Measurements from ENCODE around the gene EME1. TPM values are rescaled to one million over a fixed set of nuclear protein-coding genes. Genes with fewer than 3 reads are reported as not detected.

The EME1 gene
- total and polyA plus RNA-seq, 2 of the 8 experiments (the other 6 are each of a cell fraction or from before 2014, with no cell fraction given): 13.9 to 16.3 TPM

DNA sequence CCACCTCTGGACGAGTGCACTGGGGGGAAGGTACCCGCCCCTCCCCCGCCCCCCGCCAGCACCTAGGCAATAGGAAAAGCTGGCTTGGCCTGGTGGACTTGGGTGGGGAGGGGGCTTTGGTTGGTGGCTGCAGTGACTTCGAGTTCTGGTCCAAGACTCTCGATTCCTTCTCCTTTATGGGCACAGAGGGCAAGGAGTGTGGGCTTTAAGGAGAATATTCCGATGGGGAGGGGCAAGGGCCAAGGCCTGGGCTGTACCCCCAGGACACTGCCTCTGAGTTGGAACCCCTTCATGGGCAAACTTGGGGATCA is 53.4 kb downstream of the EME1 start:
- Histone ChIP-seq H2AK5ac (ENCODE audit: low read depth, low read length) (no peak overlapping the region), H2BK120ac (replicated peaks; ENCODE audit: low read depth, low read length) (no peak overlapping the region), H3K36me3 (ENCODE audit: control insufficient read depth in 2 of 4, insufficient read depth in 4 of 4, low read length in 3 of 4) (no peaks in the 10 kb centered on the region), H3K4me2 (ENCODE audit: insufficient read depth in 1 of 2, low read depth in 2 of 2, low read length in 2 of 2) (peak overlapping the region; percentile 83 to 86), H4K5ac (ENCODE audit: insufficient read length, low read depth, low read length) (no peak overlapping the region), H4K91ac (replicated peaks; ENCODE audit: insufficient read length, low read length) (peak overlapping the region; percentile 5), H3K23ac (ENCODE audit: insufficient read length) (no peak overlapping the region), H3K9me3 (ENCODE audit: insufficient read depth in 2 of 2, low read depth in 1 of 2, low read length in 1 of 2) (no peaks in the 10 kb centered on the region), H2AFZ (ENCODE audit: low read length) (no peak overlapping the region), H3K56ac (replicated peaks; ENCODE audit: insufficient read length, low read depth, low read length) (no peak overlapping the region), H2BK5ac (ENCODE audit: low read depth, low read length) (0 out of 2 replicates have a peak overlapping the region, but pooled peaks have one; percentile 62), H3K27ac (ENCODE audit: low read depth, low read length) (no peak overlapping the region), H3K23me2 (ENCODE audit: low read depth, low read length) (peaks cover 11% of the 10 kb centered on the region; the same call in 1 of the 2 replicates), H2BK15ac (ENCODE audit: low read length) (no peak overlapping the region; the same call in 1 of the 2 replicates), H2BK20ac (ENCODE audit: low read length) (no peak overlapping the region), H4K20me1 (replicated peaks in 1 of 2; ENCODE audit: control insufficient read depth in 1 of 2, insufficient read depth in 2 of 2, low read length in 2 of 2) (no peaks in the 10 kb centered on the region), H3K9ac (replicated peaks in 1 of 4; ENCODE audit: extremely low read depth in 1 of 4, low read depth in 3 of 4, low read length in 3 of 4) (peak overlapping the region in 1 of 4 experiments; percentile 68; a peak in 3 of 7 replicates), H3K4ac (replicated peaks; ENCODE audit: insufficient read length, low read depth, low read length) (no peak overlapping the region), H3K4me1 (replicated peaks in 1 of 4; ENCODE audit: control insufficient read depth in 3 of 4, insufficient read depth in 4 of 4, low read length in 3 of 4) (peaks cover 6 to 13% (median 10%) of the 10 kb centered on the region in 4 experiments), H3K18ac (ENCODE audit: extremely low read depth, low read length) (peak overlapping the region; percentile 54; the same call in 1 of the 2 replicates), H4K8ac (ENCODE audit: extremely low read depth, insufficient read depth, low read length) (peak overlapping the region; percentile 4), H3K4me3 (ENCODE audit: extremely low read depth in 1 of 4, insufficient read depth in 2 of 4, low read depth in 3 of 4, low read length in 4 of 4) (peak overlapping the region; percentile 55 to 78 (median 68)), H2BK12ac (ENCODE audit: low read depth, low read length) (no peak overlapping the region; the same call in 1 of the 2 replicates), H3K14ac (ENCODE audit: insufficient read length) (no peak overlapping the region), H3K79me1 (ENCODE audit: low read depth, low read length) (no peaks in the 10 kb centered on the region), H3K79me2 (ENCODE audit: control insufficient read depth in 1 of 2, insufficient read depth in 2 of 2, low read length in 2 of 2) (no peaks in the 10 kb centered on the region), H3K27me3 (replicated peaks in 1 of 4; ENCODE audit: control insufficient read depth in 3 of 4, extremely low read depth in 1 of 4, insufficient read depth in 3 of 4, low read length in 3 of 4) (peaks cover 0 to 2% (median 0%) of the 10 kb centered on the region in 4 experiments; a peak in 3 of 7 replicates)
- 7% methylated on average over 4 of the region's 7 CpGs; no CpG with 5 or more reads in 1 of the 2 experiments for WGBS, 2 experiments (ENCODE audit: extremely low coverage in 1 of 2, insufficient coverage in 1 of 2, insufficient read length in 1 of 2, insufficient replicate concordance in 2 of 2, low coverage in 1 of 2, low lambda C conversion rate in 2 of 2, missing lambda C conversion rate in 1 of 2)
- DNase-seq (ENCODE audit: low read depth in 1 of 2, low spot score in 2 of 2) (no peak), FAIRE-seq (no peak)
- ChIA-PET CTCF (ENCODE audit: partially characterized antibody) (interaction anchor here (0.9 to 8.3 kb wide), 7 partner anchors 10 to 225 kb away, joined by 3 to 87 read pairs (median 5); partner anchors contain the start of genes COL1A1 and LRRC59), POLR2A (ENCODE audit: partially characterized antibody) (interaction anchor here (0.6 to 2.2 kb wide), 8 partner anchors 11 to 509 kb away, joined by 3 to 12 read pairs (median 4); partner anchors contain the start of gene LRRC59)
- TF ChIP-seq KDM1A (IDR thresholded peaks at IDR 0.05; ENCODE audit: borderline replicate concordance, low read length): no peak
- TF ChIP-seq RAD21 (IDR thresholded peaks at IDR 0.05 in 1 of 2, conservative IDR thresholded peaks at IDR 0.05 in 1 of 2; ENCODE audit: low read depth in 2 of 2, low read length in 2 of 2): no peak
- TF ChIP-seq MAFK (IDR thresholded peaks at IDR 0.05; ENCODE audit: low read depth, low read length): no peak
- no peak for TF ChIP-seq SIX5 (IDR thresholded peaks at IDR 0.05; ENCODE audit: low read depth, low read length)
- TF ChIP-seq CHD2 (IDR thresholded peaks at IDR 0.05; ENCODE audit: low read length): no peak
- TF ChIP-seq, protein P1, sequence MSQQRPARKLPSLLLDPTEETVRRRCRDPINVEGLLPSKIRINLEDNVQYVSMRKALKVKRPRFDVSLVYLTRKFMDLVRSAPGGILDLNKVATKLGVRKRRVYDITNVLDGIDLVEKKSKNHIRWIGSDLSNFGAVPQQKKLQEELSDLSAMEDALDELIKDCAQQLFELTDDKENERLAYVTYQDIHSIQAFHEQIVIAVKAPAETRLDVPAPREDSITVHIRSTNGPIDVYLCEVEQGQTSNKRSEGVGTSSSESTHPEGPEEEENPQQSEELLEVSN (IDR thresholded peaks at IDR 0.05): no peak
- no peak for TF ChIP-seq SIRT6 (IDR thresholded peaks at IDR 0.05; ENCODE audit: low read length)
- TF ChIP-seq YY1 (IDR thresholded peaks at IDR 0.05; ENCODE audit: low read depth, low read length): no peak
- TF ChIP-seq POU5F1 (IDR thresholded peaks at IDR 0.05; ENCODE audit: low read depth, low read length): no peak

Measured in H1 (cell line).